ENCODE results near the gene AVPR2. TPM values are rescaled to one million over a fixed set of nuclear protein-coding genes. Genes with fewer than 3 reads are reported as not detected.
A peak's percentile ranks its signal among the peaks of the same experiment; 100 is the strongest.

Gene AVPR2
- total and polyA plus RNA-seq, 10 of the 15 experiments (the other 5 are each of a cell fraction or from before 2014, with no cell fraction given), result 0.12 to 0.37 TPM; not detected in 8

- no peak overlapping the region for H2AFZ ChIP-seq (ENCODE audit: control insufficient read depth, low read depth, low read length)
- no peak for DNase-seq (ENCODE audit: low read depth, low spot score)
- H3K79me2 ChIP-seq (ENCODE audit: control insufficient read depth, insufficient read depth, low read length), result no peaks in the 10 kb centered on the region
- RAD21 ChIA-PET (ENCODE audit: unreplicated experiment), result no interaction called here
- ATAC-seq, result no peak
- SMC1A ChIA-PET (ENCODE audit: uncharacterized antibody, unreplicated experiment), result no interaction called here
- no peaks in the 10 kb centered on the region for H3K36me3 ChIP-seq (ENCODE audit: control insufficient read depth in 2 of 2, insufficient read depth in 2 of 2, low read length in 1 of 2)
- H3K4me1 ChIP-seq (ENCODE audit: control insufficient read depth, insufficient read depth, low read length), result no peaks in the 10 kb centered on the region
- no peak overlapping the region for H3K4me3 ChIP-seq
- 28% methylated on average over 20 of the region's 28 CpGs for WGBS (ENCODE audit: insufficient coverage, insufficient replicate concordance, low lambda C conversion rate, missing lambda C conversion rate)
- in situ Hi-C loops (cut with MboI) (no loop called here), intact Hi-C loops (cut with micrococcal nuclease; ENCODE audit: unreplicated experiment) (no loop called here)
- POLR2A ChIA-PET, result no interaction called here
- no peaks in the 10 kb centered on the region; a peak in 1 of 4 replicates for H3K27me3 ChIP-seq (replicated peaks in 1 of 2; ENCODE audit: control insufficient read depth in 2 of 2, insufficient read depth in 2 of 2, low read length in 1 of 2)
- H3K9me3 ChIP-seq (replicated peaks; ENCODE audit: control insufficient read depth, insufficient read depth, low read length), result no peaks in the 10 kb centered on the region
- no peak for FAIRE-seq
- no TSS peak for BruUV-seq (replicated peaks)
- CTCF ChIA-PET, result no interaction called here
- TF ChIP-seq PAX5 (IDR thresholded peaks at IDR 0.05; ENCODE audit: borderline replicate concordance, low read depth, low read length) (no peak), USF1 (IDR thresholded peaks at IDR 0.05; ENCODE audit: borderline replicate concordance, extremely low read length, insufficient read depth, low read depth, low read length) (peak; percentile 17)
- H3K4me2 ChIP-seq (ENCODE audit: control insufficient read depth, insufficient read depth), result no peak overlapping the region
- no peak overlapping the region for H3K9ac ChIP-seq (ENCODE audit: control insufficient read depth, insufficient read depth, low read length)
- H3K27ac ChIP-seq (ENCODE audit: control insufficient read depth, insufficient read depth), result no peak overlapping the region
- no peaks in the 10 kb centered on the region for H4K20me1 ChIP-seq (ENCODE audit: control insufficient read depth, insufficient read depth)
Observed at GRCh38 chrX:153863251-153863991, 41.1 kb upstream of the AVPR2 start.

- no TSS peak for BruUV-seq (replicated peaks)
- RAD21 ChIA-PET (ENCODE audit: unreplicated experiment), result no interaction called here
- ATAC-seq (no peak), FAIRE-seq (no peak), DNase-seq (ENCODE audit: low read depth, low spot score) (no peak)
- Histone ChIP-seq H3K36me3 (ENCODE audit: control insufficient read depth in 2 of 2, insufficient read depth in 2 of 2, low read length in 1 of 2) (no peaks in the 10 kb centered on the region), H3K4me3 (no peak overlapping the region), H3K4me1 (ENCODE audit: control insufficient read depth, insufficient read depth, low read length) (no peaks in the 10 kb centered on the region), H3K79me2 (ENCODE audit: control insufficient read depth, insufficient read depth, low read length) (no peaks in the 10 kb centered on the region), H3K27ac (ENCODE audit: control insufficient read depth, insufficient read depth) (no peak overlapping the region), H3K4me2 (ENCODE audit: control insufficient read depth, insufficient read depth) (no peak overlapping the region), H4K20me1 (ENCODE audit: control insufficient read depth, insufficient read depth) (no peaks in the 10 kb centered on the region), H3K9ac (ENCODE audit: control insufficient read depth, insufficient read depth, low read length) (no peak overlapping the region), H3K27me3 (replicated peaks in 1 of 2; ENCODE audit: control insufficient read depth in 2 of 2, insufficient read depth in 2 of 2, low read length in 1 of 2) (no peaks in the 10 kb centered on the region; a peak in 1 of 4 replicates), H2AFZ (ENCODE audit: control insufficient read depth, low read depth, low read length) (no peak overlapping the region), H3K9me3 (replicated peaks; ENCODE audit: control insufficient read depth, insufficient read depth, low read length) (no peaks in the 10 kb centered on the region)
- SMC1A ChIA-PET (ENCODE audit: uncharacterized antibody, unreplicated experiment), result no interaction called here
- intact Hi-C loops (cut with micrococcal nuclease; ENCODE audit: unreplicated experiment) (no loop called here), in situ Hi-C loops (cut with MboI) (no loop called here)
- WGBS (ENCODE audit: insufficient coverage, insufficient replicate concordance, low lambda C conversion rate, missing lambda C conversion rate), result 21% methylated on average over 10 of the region's 10 CpGs
- CTCF ChIA-PET, result no interaction called here
- POLR2A ChIA-PET, result no interaction called here
- TF ChIP-seq E4F1 (IDR thresholded peaks at IDR 0.05; ENCODE audit: borderline replicate concordance, partially characterized antibody), result no peak
- no peak for TF ChIP-seq RELA (IDR thresholded peaks at IDR 0.05; ENCODE audit: borderline replicate concordance, partially characterized antibody)
- no peak for TF ChIP-seq PBX3 (IDR thresholded peaks at IDR 0.05; ENCODE audit: insufficient replicate concordance, low read depth, low read length)
- TF ChIP-seq PML (IDR thresholded peaks at IDR 0.05; ENCODE audit: low read length), result no peak
- no peak for TF ChIP-seq ZBTB33 (IDR thresholded peaks at IDR 0.05)
- TF ChIP-seq RB1 (IDR thresholded peaks at IDR 0.05; ENCODE audit: borderline replicate concordance), result no peak
- TF ChIP-seq POLR2A (IDR thresholded peaks at IDR 0.05; ENCODE audit: low read depth, low read length), result no peak
- no peak for TF ChIP-seq CHD4 (IDR thresholded peaks at IDR 0.05)
Observed at GRCh38 chrX:153864101-153864500, 40.4 kb upstream of the AVPR2 start.
